OCI-LY1 (cell line): ENCODE measurements around the gene TGFBR3L.

ENCODE experiments used
- EZH2 ChIP-seq: fragments of 200-600 bp; sonication (generic), shearing (Covaris generic); IDR thresholded peaks from 2 replicates; pipeline ENCODE4 v1.8.0; 2017; ENCODE audit warnings: borderline replicate concordance, mixed run types, mild to moderate bottlenecking, antibody characterized with exemption, low read length, moderate library complexity, mixed read lengths
- TF ChIP-seq, protein P1 (sequence below): fragments of 200-600 bp; sonication (generic), shearing (Covaris generic); IDR thresholded peaks from 2 replicates; pipeline ENCODE4 v1.5.1; 2017; ENCODE audit warnings: mild to moderate bottlenecking, antibody characterized with exemption, low read length, moderate library complexity, mixed read lengths

DNA sequence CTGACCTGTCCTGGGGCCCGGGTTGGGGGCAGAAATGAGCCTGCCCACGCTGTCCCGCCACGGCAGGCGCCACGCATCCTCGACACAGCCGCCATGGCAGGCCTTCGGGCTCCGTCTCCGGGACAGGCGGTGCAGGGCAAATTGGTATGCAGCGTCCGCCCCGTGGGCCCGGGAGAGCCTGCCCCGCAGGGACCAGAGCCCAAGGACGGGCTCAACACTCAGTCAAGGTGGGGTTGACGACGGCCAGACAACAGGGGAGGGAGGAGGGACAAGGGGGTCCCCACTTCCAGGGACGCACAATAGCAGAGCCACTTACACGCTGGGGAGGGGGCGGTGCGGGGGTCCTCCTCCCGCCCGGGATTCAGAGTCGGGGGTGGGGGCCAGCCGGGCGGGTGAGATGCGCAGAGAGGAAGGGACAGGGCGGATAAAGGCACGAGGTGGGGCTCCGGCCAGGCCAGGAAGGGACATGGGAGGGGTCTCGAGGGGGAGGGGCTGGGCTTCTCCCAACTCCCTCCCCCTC is 10.1 kb downstream of the TGFBR3L start:
- TF ChIP-seq, protein P1, sequence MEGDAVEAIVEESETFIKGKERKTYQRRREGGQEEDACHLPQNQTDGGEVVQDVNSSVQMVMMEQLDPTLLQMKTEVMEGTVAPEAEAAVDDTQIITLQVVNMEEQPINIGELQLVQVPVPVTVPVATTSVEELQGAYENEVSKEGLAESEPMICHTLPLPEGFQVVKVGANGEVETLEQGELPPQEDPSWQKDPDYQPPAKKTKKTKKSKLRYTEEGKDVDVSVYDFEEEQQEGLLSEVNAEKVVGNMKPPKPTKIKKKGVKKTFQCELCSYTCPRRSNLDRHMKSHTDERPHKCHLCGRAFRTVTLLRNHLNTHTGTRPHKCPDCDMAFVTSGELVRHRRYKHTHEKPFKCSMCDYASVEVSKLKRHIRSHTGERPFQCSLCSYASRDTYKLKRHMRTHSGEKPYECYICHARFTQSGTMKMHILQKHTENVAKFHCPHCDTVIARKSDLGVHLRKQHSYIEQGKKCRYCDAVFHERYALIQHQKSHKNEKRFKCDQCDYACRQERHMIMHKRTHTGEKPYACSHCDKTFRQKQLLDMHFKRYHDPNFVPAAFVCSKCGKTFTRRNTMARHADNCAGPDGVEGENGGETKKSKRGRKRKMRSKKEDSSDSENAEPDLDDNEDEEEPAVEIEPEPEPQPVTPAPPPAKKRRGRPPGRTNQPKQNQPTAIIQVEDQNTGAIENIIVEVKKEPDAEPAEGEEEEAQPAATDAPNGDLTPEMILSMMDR: no peak
- no peak for TF ChIP-seq EZH2
